Measurements from ENCODE around the gene CD70. TPM values are rescaled to one million over a fixed set of nuclear protein-coding genes. Genes with fewer than 3 reads are reported as not detected.
"Not testable (repeated sequence)": the region's sequence is repeated elsewhere in the genome, so short reads cannot be mapped to it uniquely, and the experiment has no call there.

Gene CD70
- total RNA-seq, 4 donors from 2014 or later = 1.2 TPM; not detected in 3

DNA sequence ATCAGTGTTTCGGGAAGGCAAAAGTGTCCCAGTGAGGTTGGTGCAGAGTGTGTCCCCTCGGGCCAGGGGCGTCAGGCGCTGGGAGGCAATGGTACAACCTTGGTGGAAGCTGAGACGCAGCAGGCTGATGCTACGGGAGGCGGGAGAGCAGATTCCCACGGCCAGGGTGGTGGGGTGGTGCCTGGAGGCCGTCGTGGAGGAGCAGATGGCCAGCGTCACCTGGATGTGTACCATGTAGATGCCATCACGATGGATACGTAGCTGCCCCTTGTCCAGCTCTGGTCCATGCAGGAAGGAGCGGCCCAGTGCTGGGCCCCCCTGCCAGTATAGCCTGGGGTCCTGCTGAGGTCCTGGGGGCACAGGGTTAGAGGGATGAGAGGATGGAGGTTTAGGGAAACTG lies 4.9 kb downstream of the CD70 start:
- H3K27me3 ChIP-seq = peaks cover 5 to 27% of the 10 kb centered on the region in 2 donors
- TF ChIP-seq, protein P1, sequence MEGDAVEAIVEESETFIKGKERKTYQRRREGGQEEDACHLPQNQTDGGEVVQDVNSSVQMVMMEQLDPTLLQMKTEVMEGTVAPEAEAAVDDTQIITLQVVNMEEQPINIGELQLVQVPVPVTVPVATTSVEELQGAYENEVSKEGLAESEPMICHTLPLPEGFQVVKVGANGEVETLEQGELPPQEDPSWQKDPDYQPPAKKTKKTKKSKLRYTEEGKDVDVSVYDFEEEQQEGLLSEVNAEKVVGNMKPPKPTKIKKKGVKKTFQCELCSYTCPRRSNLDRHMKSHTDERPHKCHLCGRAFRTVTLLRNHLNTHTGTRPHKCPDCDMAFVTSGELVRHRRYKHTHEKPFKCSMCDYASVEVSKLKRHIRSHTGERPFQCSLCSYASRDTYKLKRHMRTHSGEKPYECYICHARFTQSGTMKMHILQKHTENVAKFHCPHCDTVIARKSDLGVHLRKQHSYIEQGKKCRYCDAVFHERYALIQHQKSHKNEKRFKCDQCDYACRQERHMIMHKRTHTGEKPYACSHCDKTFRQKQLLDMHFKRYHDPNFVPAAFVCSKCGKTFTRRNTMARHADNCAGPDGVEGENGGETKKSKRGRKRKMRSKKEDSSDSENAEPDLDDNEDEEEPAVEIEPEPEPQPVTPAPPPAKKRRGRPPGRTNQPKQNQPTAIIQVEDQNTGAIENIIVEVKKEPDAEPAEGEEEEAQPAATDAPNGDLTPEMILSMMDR (IDR thresholded peaks at IDR 0.05) = no peak
- TF ChIP-seq POLR2A (IDR thresholded peaks at IDR 0.05) = no peak
- DNase-seq = no peak
- no peaks in the 10 kb centered on the region for H3K36me3 ChIP-seq
- H3K9me3 ChIP-seq = no peaks in the 10 kb centered on the region
- H3K27ac ChIP-seq = no peak overlapping the region
- intact Hi-C loops (cut with DNase I; ENCODE audit: low total_unique reads) = no loop called here
- no peaks in the 10 kb centered on the region for H3K4me1 ChIP-seq
- H3K4me3 ChIP-seq = no peak overlapping the region

- H3K27me3 ChIP-seq; H3K9me3 ChIP-seq; DNase-seq; H3K4me3 ChIP-seq; H3K36me3 ChIP-seq; H3K4me1 ChIP-seq; intact Hi-C loops (cut with DNase I; ENCODE audit: low total_unique reads); H3K27ac ChIP-seq: not testable (repeated sequence)
Observed at GRCh38 chr19:6582515-6583484, 8.2 kb downstream of the CD70 start.

GRCh38 chr19:6580313-6580712 lies 10.6 kb downstream of the CD70 start:
- no peak for DNase-seq
- Histone ChIP-seq H3K4me3 (no peak overlapping the region), H3K36me3 (no peaks in the 10 kb centered on the region), H3K27ac (no peak overlapping the region), H3K4me1 (no peaks in the 10 kb centered on the region), H3K27me3 (no peaks in the 10 kb centered on the region), H3K9me3 (no peaks in the 10 kb centered on the region)
- intact Hi-C loops (cut with DNase I; ENCODE audit: low total_unique reads) = no loop called here
- TF ChIP-seq, protein P1 (IDR thresholded peaks at IDR 0.05) = no peak
- no peak for TF ChIP-seq POLR2A (IDR thresholded peaks at IDR 0.05)

DNA sequence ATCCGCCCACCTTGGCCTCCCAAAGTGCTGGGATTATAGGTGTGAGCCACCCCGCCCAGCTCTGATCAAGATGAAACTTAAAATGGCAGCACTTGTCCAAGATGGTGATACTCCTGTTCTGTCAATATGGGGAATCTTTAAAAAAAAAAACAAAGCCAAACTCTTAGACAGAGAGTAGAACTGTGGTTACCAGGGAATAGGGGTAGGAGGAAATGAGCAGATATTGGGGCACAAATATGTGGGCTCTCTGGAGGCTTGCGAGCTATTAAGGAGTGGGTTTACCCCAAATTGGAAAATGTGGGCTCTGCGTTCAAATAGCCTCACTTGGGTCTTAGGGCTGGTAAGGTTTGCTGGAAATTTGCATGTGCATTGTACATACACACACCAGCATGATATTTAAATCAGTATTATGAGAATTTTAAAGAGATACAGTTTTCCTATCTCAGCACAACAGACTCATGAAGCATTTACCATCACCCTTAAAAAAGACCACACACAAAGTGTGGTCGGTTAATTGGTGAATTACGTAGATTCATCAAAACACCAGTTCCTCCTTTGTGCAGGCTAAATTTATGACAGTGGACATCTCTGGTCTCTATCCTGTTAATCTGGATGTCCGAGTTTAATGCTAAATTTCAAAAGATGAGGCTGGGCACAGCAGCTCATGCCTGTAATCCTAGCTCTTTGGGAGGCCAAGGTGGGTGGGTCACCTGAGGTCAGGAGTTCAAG lies 11.3 kb downstream of the CD70 start:
- intact Hi-C loops (cut with DNase I; ENCODE audit: low total_unique reads) = no loop called here
- Histone ChIP-seq H3K36me3 (no peaks in the 10 kb centered on the region), H3K4me3 (no peak overlapping the region), H3K9me3 (no peaks in the 10 kb centered on the region), H3K27me3 (no peaks in the 10 kb centered on the region), H3K27ac (no peak overlapping the region), H3K4me1 (no peaks in the 10 kb centered on the region)
- DNase-seq = no peak
- TF ChIP-seq POLR2A (IDR thresholded peaks at IDR 0.05) = no peak
- TF ChIP-seq, protein P1 (IDR thresholded peaks at IDR 0.05) = no peak

DNA sequence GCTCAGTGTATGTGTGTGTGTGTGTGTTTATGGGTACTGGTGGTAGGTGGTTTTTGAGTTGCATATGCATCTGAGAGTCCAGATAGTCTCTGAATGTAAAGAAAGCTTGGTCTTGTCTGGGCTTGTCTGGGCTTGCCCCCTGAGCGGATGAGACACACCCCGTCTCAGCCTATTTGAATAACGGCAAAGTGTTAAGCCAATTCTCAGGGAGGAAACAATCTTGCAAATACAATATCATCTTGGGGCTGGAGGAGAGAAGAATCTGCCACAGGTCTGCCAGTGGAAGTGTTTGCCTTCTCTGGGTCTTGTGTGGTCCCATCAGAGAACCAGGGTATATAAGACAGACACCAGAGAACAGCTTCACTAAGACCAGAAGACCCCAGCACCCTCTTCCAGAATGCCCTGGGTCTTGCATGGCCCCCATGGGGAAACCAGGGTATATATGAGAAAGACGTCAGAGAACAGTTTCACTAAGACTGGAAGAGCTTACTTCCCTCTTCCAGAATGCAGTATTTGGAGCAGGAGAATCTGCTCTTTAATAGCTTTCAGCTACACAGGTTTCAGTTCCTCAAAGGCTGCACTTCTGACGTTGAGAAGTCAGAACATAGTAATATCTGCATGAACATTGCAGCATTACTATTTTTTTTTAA lies 13.3 kb downstream of the CD70 start:
- intact Hi-C loops (cut with DNase I; ENCODE audit: low total_unique reads) = no loop called here
- H3K36me3 ChIP-seq = no peaks in the 10 kb centered on the region

More for the DNA sequence above, 13.3 kb downstream of the CD70 start:
- no peaks in the 10 kb centered on the region for H3K27me3 ChIP-seq
- no peak for TF ChIP-seq POLR2A (IDR thresholded peaks at IDR 0.05)
- TF ChIP-seq, protein P1 (IDR thresholded peaks at IDR 0.05) = no peak
- no peak overlapping the region for H3K27ac ChIP-seq
- H3K9me3 ChIP-seq = no peaks in the 10 kb centered on the region
- no peak overlapping the region for H3K4me3 ChIP-seq
- H3K4me1 ChIP-seq = no peaks in the 10 kb centered on the region
- no peak for DNase-seq

Measured in uterus (tissue), 4 donors.